Left lung (tissue), 10 donors: ENCODE measurements around the gene VWF. TPM values are rescaled to one million over a fixed set of nuclear protein-coding genes. Genes with fewer than 3 reads are reported as not detected.

Experiments
- ATAC-seq: fragments of 200-7000 bp; cut with Tn5 transposase; one replicate; pipeline ENCODE4 v1.9.1; 2020; ENCODE audit warnings: moderate library complexity
- DNase-seq, 4 donors: peaks; one replicate each; pipeline ENCODE4 v3.0.0-alpha.2; 2013 to 2020
- H3K27ac ChIP-seq, 2 donors: fragments of 200-600 bp; sonication (generic) in 1 of 2; one replicate each; pipeline versions ENCODE4 v1.5.0 to v1.8.0; 2020 to 2021
- H3K27me3 ChIP-seq, 2 donors: fragments of 200-600 bp; sonication (generic) in 1 of 2; one replicate each; pipeline versions ENCODE4 v1.5.0 to v1.8.0; 2020 to 2021
- H3K36me3 ChIP-seq, 2 donors: fragments of 200-600 bp; sonication (generic) in 1 of 2; one replicate each; pipeline versions ENCODE4 v1.5.0 to v1.8.0; 2020 to 2021
- H3K4me1 ChIP-seq, 2 donors: fragments of 200-600 bp; one replicate each; pipeline ENCODE4 v1.8.0; 2021
- H3K4me3 ChIP-seq, 2 donors: fragments of 200-600 bp; sonication (generic) in 1 of 2; one replicate each; pipeline versions ENCODE4 v1.5.0 to v1.8.0; 2020 to 2021; ENCODE audit warnings: mild to moderate bottlenecking in 1 of 2
- H3K9me3 ChIP-seq, 2 donors: fragments of 200-600 bp; sonication (generic) in 1 of 2; one replicate each; pipeline versions ENCODE4 v1.5.0 to v1.8.0; 2020 to 2021
- intact Hi-C, 2 donors: fragments of 100-400 bp; cut with DNase I; formaldehyde crosslinking; loops; one replicate each; pipeline versions ENCODE4 v1.11.2 to v1.14.2; 2022
- polyA plus RNA-seq, 6 donors: library from polyadenylated mRNA; unstranded; fragments of 120-200 nt; gene quantifications; one replicate each; pipeline ENCODE4 v1.2.1, GENCODE V29; 2013; ENCODE audit not compliant: insufficient read length in 6 of 6
- total RNA-seq, 2 donors: library from RNA; stranded (reverse); fragmentation: NEBNext Ultra II Directional; extraction: Animal tissue kit (Norgen Biotek cat#: 25700); gene quantifications; one replicate each; pipeline ENCODE4 v1.2.1, GENCODE V29; 2021
- TF ChIP-seq, protein P1 (sequence below), 2 donors: fragments of 200-600 bp; sonication (generic) in 1 of 2; IDR thresholded peaks; one replicate each; pipeline versions ENCODE4 v1.5.0 to v1.8.0; 2021; ENCODE audit warnings: antibody characterized with exemption in 2 of 2
- donor health status: DM: no; HTN: yes; CAD: no.
- donor health status: DM: no; HTN: no; CAD: no.

The VWF gene
- total and polyA plus RNA-seq, 8 donors, result 123 to 401 (median 147) TPM

DNA sequence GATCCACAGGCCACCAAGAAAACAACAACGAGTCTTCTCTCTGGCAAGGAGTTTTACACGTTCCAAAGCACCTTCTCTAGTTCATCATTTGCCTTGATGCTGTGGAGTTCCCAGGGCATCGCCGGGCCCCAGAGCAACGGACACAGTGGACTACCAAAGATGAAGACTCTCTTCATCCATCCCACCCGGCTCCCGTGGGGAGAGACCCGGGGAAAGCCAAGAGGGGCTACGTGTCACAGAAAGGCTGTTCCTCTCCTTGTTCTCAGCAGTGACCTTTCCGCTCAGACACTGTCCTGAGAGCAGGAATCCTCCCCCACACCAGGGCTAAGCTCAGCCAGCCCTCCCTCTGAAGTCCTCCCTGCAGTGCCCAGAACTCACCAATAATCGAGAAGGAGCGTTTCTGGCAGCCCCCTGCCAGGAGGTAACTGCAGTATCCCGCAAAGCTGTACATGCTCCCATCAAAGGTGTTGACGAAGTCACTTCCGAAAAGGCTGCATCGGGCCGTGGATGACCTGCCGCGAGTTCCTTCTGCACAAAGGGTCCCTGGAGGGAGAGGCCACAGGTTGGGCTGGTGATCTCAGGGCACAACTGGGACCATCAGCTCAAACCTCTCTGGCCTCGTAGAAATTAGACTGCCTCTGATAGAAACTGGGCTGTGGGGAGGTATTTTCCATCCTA lies 3.5 kb downstream of the VWF start:
- H3K4me3 ChIP-seq, result peak overlapping the region in 1 of 2 donors; percentile 32

DNA sequence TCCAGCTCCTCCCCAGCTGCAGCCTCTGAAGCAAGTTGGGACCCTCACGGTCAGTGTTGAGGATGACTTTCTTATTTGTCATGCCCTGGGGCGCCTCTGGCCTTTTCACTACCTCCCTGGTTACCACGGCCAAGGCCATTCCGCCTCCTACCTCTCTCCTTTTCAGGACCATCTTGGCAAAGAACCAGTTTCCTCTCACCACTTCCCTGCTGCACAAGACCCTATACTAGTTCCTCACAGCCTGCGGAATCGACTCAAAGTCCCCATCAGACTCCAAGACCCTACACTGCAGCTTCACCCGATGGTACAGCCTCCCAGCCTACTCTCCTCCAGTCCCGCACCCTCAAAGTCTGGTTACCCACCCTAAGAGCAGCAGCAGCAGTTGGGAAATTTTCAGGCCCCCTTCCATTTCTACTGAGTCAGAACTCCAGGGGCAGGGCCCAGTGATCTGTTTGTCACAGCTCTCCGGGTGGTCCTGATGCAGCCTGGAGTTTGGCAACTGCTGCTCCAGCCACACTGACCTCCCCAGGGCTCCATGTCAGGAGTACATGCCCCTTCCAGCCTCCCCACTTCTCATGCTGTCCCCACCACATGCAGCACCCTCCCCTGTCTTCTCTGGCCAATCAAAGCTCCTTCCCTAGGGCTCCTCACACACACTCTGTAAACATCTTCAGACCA lies 5.4 kb downstream of the VWF start:
- H3K4me3 ChIP-seq, result no peak overlapping the region
- peak overlapping the region in 1 of 2 donors; percentile 18 for H3K27ac ChIP-seq
- H3K4me1 ChIP-seq, result peaks cover 0 to 10% of the 10 kb centered on the region in 2 donors
- intact Hi-C loops, result no loop called here
- TF ChIP-seq, protein P1, sequence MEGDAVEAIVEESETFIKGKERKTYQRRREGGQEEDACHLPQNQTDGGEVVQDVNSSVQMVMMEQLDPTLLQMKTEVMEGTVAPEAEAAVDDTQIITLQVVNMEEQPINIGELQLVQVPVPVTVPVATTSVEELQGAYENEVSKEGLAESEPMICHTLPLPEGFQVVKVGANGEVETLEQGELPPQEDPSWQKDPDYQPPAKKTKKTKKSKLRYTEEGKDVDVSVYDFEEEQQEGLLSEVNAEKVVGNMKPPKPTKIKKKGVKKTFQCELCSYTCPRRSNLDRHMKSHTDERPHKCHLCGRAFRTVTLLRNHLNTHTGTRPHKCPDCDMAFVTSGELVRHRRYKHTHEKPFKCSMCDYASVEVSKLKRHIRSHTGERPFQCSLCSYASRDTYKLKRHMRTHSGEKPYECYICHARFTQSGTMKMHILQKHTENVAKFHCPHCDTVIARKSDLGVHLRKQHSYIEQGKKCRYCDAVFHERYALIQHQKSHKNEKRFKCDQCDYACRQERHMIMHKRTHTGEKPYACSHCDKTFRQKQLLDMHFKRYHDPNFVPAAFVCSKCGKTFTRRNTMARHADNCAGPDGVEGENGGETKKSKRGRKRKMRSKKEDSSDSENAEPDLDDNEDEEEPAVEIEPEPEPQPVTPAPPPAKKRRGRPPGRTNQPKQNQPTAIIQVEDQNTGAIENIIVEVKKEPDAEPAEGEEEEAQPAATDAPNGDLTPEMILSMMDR (IDR thresholded peaks at IDR 0.05), result no peak
- H3K9me3 ChIP-seq, result no peaks in the 10 kb centered on the region
- H3K36me3 ChIP-seq, result no peaks in the 10 kb centered on the region
- no peaks in the 10 kb centered on the region for H3K27me3 ChIP-seq
- ATAC-seq (no peak), DNase-seq (no peak)

More for the DNA sequence above, 3.5 kb downstream of the VWF start:
- no peaks in the 10 kb centered on the region for H3K27me3 ChIP-seq
- H3K36me3 ChIP-seq, result no peaks in the 10 kb centered on the region
- no peaks in the 10 kb centered on the region for H3K9me3 ChIP-seq
- H3K27ac ChIP-seq, result peak overlapping the region in 1 of 2 donors; percentile 25
- ATAC-seq, result no peak
- H3K4me1 ChIP-seq, result peaks cover 0 to 7% of the 10 kb centered on the region in 2 donors
- no peak for DNase-seq
- TF ChIP-seq, protein P1 (IDR thresholded peaks at IDR 0.05), result no peak
- intact Hi-C loops, result no loop called here

DNA sequence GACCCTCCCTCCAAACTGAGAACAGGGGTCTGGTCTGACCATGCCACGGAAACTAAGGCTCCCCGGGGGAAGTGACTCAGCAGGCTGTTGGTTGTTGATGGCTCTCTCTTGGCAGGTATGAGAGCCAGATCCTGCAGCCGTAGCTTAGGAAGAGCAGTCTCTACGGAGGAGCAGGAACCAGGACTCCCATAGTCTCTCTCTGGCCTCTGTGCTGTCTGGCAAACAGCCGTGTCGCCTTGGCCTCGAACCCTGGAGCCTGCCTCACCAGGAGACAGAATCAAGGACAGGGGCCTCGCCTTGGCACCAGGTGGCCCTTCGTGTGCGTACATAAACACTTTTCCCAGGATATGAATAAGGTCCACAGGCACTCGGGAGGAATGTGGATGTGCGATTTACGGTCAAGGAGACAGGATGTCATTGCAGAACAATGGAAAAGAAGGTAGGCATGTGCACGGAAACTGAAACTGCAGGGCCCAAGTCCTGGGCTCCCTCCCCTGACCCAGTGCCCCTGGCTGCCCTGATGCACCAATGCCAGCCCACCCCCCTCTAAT lies 7.9 kb downstream of the VWF start:
- TF ChIP-seq, protein P1 (IDR thresholded peaks at IDR 0.05), result no peak
- intact Hi-C loops, result no loop called here
- ATAC-seq (peak; percentile 30), DNase-seq (no peak)
- Histone ChIP-seq H3K27ac (peak overlapping the region; percentile 44 to 50), H3K27me3 (no peaks in the 10 kb centered on the region), H3K4me3 (no peak overlapping the region), H3K36me3 (no peaks in the 10 kb centered on the region), H3K9me3 (no peaks in the 10 kb centered on the region), H3K4me1 (peaks cover 0 to 17% of the 10 kb centered on the region in 2 donors)

DNA sequence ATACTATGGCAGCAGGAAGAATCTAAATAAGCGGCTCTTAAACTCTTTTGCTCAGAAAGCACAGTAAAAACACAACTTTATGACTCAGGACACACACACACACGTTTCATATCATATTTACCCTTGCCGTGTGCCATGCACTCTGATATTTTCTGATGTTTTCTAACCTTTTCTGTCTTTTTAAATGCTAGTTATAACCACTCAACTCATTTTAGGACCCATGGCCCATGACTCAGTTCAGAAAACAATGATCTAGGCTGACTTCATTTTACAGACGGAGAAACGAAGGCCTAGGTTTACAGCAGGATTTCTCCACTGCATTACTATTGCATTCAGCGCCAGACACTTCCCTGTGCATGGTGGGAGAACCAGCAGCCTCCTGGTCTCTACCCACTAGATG lies 9.1 kb downstream of the VWF start:
- Histone ChIP-seq H3K4me1 (peaks cover 0 to 17% of the 10 kb centered on the region in 2 donors), H3K36me3 (no peaks in the 10 kb centered on the region), H3K27me3 (no peaks in the 10 kb centered on the region), H3K27ac (peak overlapping the region in 1 of 2 donors; percentile 50), H3K9me3 (no peaks in the 10 kb centered on the region), H3K4me3 (no peak overlapping the region)
- intact Hi-C loops, result no loop called here
- TF ChIP-seq, protein P1 (IDR thresholded peaks at IDR 0.05), result no peak
- ATAC-seq (no peak), DNase-seq (no peak)

DNA sequence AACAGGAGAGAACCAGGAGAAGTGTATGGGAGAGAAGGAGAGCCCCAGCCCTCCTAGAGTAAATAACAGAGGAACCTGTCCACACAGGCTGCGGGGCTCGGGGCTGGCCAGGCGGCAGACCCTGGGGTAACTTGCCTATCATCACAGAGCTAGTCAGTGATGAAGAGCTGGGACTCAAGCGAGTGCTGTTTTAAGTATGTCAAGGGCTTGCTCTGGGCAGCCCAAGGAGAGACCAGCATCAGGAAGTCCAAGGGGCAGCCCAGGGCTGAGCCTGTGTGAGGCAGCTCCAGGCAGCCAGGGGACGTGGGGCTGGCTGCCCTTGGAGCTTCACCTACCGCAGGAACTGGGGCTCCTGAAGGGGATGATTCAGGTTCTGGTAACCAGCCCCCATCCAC lies 10.0 kb downstream of the VWF start:
- H3K4me3 ChIP-seq, result no peak overlapping the region
- H3K27me3 ChIP-seq, result no peaks in the 10 kb centered on the region
- TF ChIP-seq, protein P1 (IDR thresholded peaks at IDR 0.05), result no peak
- intact Hi-C loops, result no loop called here
- peaks cover 0 to 17% of the 10 kb centered on the region in 2 donors for H3K4me1 ChIP-seq
- no peaks in the 10 kb centered on the region for H3K9me3 ChIP-seq
- DNase-seq (no peak), ATAC-seq (peak; percentile 28)
- H3K27ac ChIP-seq, result peak overlapping the region in 1 of 2 donors; percentile 50
- H3K36me3 ChIP-seq, result no peaks in the 10 kb centered on the region
